ENCODE measurements around the gene AQP5. TPM values are rescaled to one million over a fixed set of nuclear protein-coding genes. Genes with fewer than 3 reads are reported as not detected.

AQP5 gene
- total RNA-seq, 2 experiments from 2014 or later = not detected

- H3K27ac Mint-ChIP-seq = no peak overlapping the region
- peaks cover 32% of the 10 kb centered on the region for H3K36me3 Mint-ChIP-seq
- no peaks in the 10 kb centered on the region for H3K9me3 Mint-ChIP-seq
- H3K27me3 Mint-ChIP-seq = no peaks in the 10 kb centered on the region
- H3K4me1 Mint-ChIP-seq = peaks cover 6% of the 10 kb centered on the region
- no peak overlapping the region for H3K4me3 Mint-ChIP-seq
- DNase-seq = no peak
Measured at GRCh38 chr12:49990273-49990672, 28.6 kb downstream of the AQP5 start.

- H3K27ac Mint-ChIP-seq = no peak overlapping the region
- no peak overlapping the region for H3K4me3 Mint-ChIP-seq
- DNase-seq = no peak
- H3K27me3 Mint-ChIP-seq = no peaks in the 10 kb centered on the region
- H3K4me1 Mint-ChIP-seq = no peaks in the 10 kb centered on the region
- peaks cover 34% of the 10 kb centered on the region for H3K36me3 Mint-ChIP-seq
- H3K9me3 Mint-ChIP-seq = no peaks in the 10 kb centered on the region
Measured at GRCh38 chr12:49998453-49998852, 36.8 kb downstream of the AQP5 start.

GRCh38 chr12:50003595-50003994, 41.9 kb downstream of the AQP5 start:
- Mint-ChIP-seq H3K27me3 (no peaks in the 10 kb centered on the region), H3K36me3 (peaks cover 11% of the 10 kb centered on the region), H3K4me1 (no peaks in the 10 kb centered on the region), H3K9me3 (no peaks in the 10 kb centered on the region), H3K4me3 (no peak overlapping the region), H3K27ac (no peak overlapping the region)
- no peak for DNase-seq

GRCh38 chr12:50004696-50005095, 43.0 kb downstream of the AQP5 start:
- H3K27ac Mint-ChIP-seq = no peak overlapping the region
- H3K4me1 Mint-ChIP-seq = no peaks in the 10 kb centered on the region
- no peak for DNase-seq
- H3K9me3 Mint-ChIP-seq = no peaks in the 10 kb centered on the region
- H3K36me3 Mint-ChIP-seq = peaks cover 15% of the 10 kb centered on the region
- no peak overlapping the region for H3K4me3 Mint-ChIP-seq
- no peaks in the 10 kb centered on the region for H3K27me3 Mint-ChIP-seq

GRCh38 chr12:50005175-50005574, 43.5 kb downstream of the AQP5 start:
- no peaks in the 10 kb centered on the region for H3K9me3 Mint-ChIP-seq
- H3K27me3 Mint-ChIP-seq = no peaks in the 10 kb centered on the region
- H3K4me1 Mint-ChIP-seq = no peaks in the 10 kb centered on the region
- no peak overlapping the region for H3K4me3 Mint-ChIP-seq
- H3K27ac Mint-ChIP-seq = no peak overlapping the region
- no peak for DNase-seq
- peaks cover 16% of the 10 kb centered on the region for H3K36me3 Mint-ChIP-seq

GRCh38 chr12:50006280-50006679, 44.6 kb downstream of the AQP5 start:
- Mint-ChIP-seq H3K27ac (no peak overlapping the region), H3K9me3 (no peaks in the 10 kb centered on the region), H3K4me1 (no peaks in the 10 kb centered on the region), H3K4me3 (no peak overlapping the region), H3K27me3 (no peaks in the 10 kb centered on the region), H3K36me3 (peaks cover 15% of the 10 kb centered on the region)
- DNase-seq = no peak

- Mint-ChIP-seq H3K27me3 (no peaks in the 10 kb centered on the region), H3K9me3 (no peaks in the 10 kb centered on the region), H3K27ac (no peak overlapping the region)
Measured at GRCh38 chr12:50006754-50007442, 45.2 kb downstream of the AQP5 start.

GRCh38 chr12:50013361-50014147, 51.9 kb downstream of the AQP5 start:
- H3K27ac Mint-ChIP-seq = no peak overlapping the region
- no peaks in the 10 kb centered on the region for H3K27me3 Mint-ChIP-seq
- peaks cover 27% of the 10 kb centered on the region for H3K36me3 Mint-ChIP-seq
- H3K9me3 Mint-ChIP-seq = no peaks in the 10 kb centered on the region
- peaks cover 8% of the 10 kb centered on the region for H3K4me1 Mint-ChIP-seq
- no peak overlapping the region for H3K4me3 Mint-ChIP-seq
- DNase-seq = no peak

More at GRCh38 chr12:50006754-50007442, 45.2 kb downstream of the AQP5 start:
- DNase-seq = no peak
- Mint-ChIP-seq H3K36me3 (peaks cover 14% of the 10 kb centered on the region), H3K4me1 (no peaks in the 10 kb centered on the region), H3K4me3 (no peak overlapping the region)

- no peak for DNase-seq
- Mint-ChIP-seq H3K9me3 (no peaks in the 10 kb centered on the region), H3K4me3 (no peak overlapping the region), H3K27ac (no peak overlapping the region), H3K27me3 (no peaks in the 10 kb centered on the region), H3K4me1 (peaks cover 8% of the 10 kb centered on the region), H3K36me3 (peaks cover 28% of the 10 kb centered on the region)
Measured at GRCh38 chr12:50014342-50014741, 52.7 kb downstream of the AQP5 start.

Other genes starting within 250 kb of the AQP5 start
- gene TMBIM6, start 220.3 kb upstream of the AQP5 start, total RNA-seq = 100 to 1,000 TPM; 400 to 410 TPM
- 1 to 10 TPM; 7.9 to 8.9 TPM for gene NCKAP5L, start 133.5 kb upstream of the AQP5 start, total RNA-seq
- 1 to 10 TPM; 4.1 to 4.3 TPM for gene BCDIN3D, start 118.8 kb upstream of the AQP5 start, total RNA-seq
- under 1 TPM; 0.08 to 0.60 TPM for gene FAIM2, start 58.0 kb upstream of the AQP5 start, total RNA-seq
- gene AQP2, start 11.1 kb upstream of the AQP5 start, total RNA-seq = not detected
- not detected for gene AQP6, start 11.1 kb downstream of the AQP5 start, total RNA-seq
- 100 to 1,000 TPM; 111 to 119 TPM for gene RACGAP1, start 63.6 kb downstream of the AQP5 start, total RNA-seq
- 10 to 100 TPM; 10.8 TPM for gene ASIC1, start 95.7 kb downstream of the AQP5 start, total RNA-seq
- gene SMARCD1, start 123.5 kb downstream of the AQP5 start, total RNA-seq = 10 to 100 TPM; 65.8 to 74.8 TPM
- gene GPD1, start 142.1 kb downstream of the AQP5 start, total RNA-seq = under 1 TPM; 0.39 to 0.86 TPM
- gene COX14, start 150.4 kb downstream of the AQP5 start, total RNA-seq = 10 to 100 TPM; 48.3 to 49.2 TPM
- 10 to 100 TPM; 36.4 to 41.3 TPM for gene CERS5, start 205.5 kb downstream of the AQP5 start, total RNA-seq

Data from activated naive CD8-positive, alpha-beta T cell treated with anti-CD3 and anti-CD28 coated beads for 36 hours (primary cell).